H7 (cell line): ENCODE data around the gene CHST13. TPM values are rescaled to one million over a fixed set of nuclear protein-coding genes. Genes with fewer than 3 reads are reported as not detected.

Experiments
- DNase-seq: peaks from one replicate; pipeline ENCODE4 v3.0.0; 2012
- H3K27me3 ChIP-seq: 2 replicates; pipeline ENCODE4 v1.6.0; 2011; ENCODE audit warnings: mild to moderate bottlenecking, low read length; ENCODE audit not compliant: control insufficient read depth, insufficient read depth
- H3K36me3 ChIP-seq: replicated peaks from 2 replicates; pipeline ENCODE4 v1.5.1; 2011; ENCODE audit warnings: low read length; ENCODE audit not compliant: control insufficient read depth, insufficient read depth
- H3K4me3 ChIP-seq: 2 replicates; pipeline ENCODE4 v1.5.1; 2011; ENCODE audit warnings: low read depth, mild to moderate bottlenecking, control low read depth, low read length, moderate library complexity; ENCODE audit not compliant: insufficient read depth
- total RNA-seq: library from RNA; depleted of rRNA; stranded (reverse); fragments of >200 nt; shearing (Covaris generic); gene quantifications from 2 replicates; pipeline ENCODE4 v1.2.3, GENCODE V29; 2014

The CHST13 gene
- total RNA-seq, 1 experiment from 2014 or later = 2.8 TPM

GRCh38 chr3:126510308-126510910, 13.5 kb upstream of the CHST13 start:
- H3K4me3 ChIP-seq = no peak overlapping the region
- H3K36me3 ChIP-seq = no peaks in the 10 kb centered on the region
- no peak for DNase-seq
- no peaks in the 10 kb centered on the region for H3K27me3 ChIP-seq

- DNase-seq = no peak
- H3K4me3 ChIP-seq = no peak overlapping the region
- no peaks in the 10 kb centered on the region for H3K36me3 ChIP-seq
- H3K27me3 ChIP-seq = no peaks in the 10 kb centered on the region
These were observed 12.7 kb upstream of the CHST13 start for GRCh38 chr3:126511291-126511690.

GRCh38 chr3:126512026-126512425, 11.9 kb upstream of the CHST13 start:
- Histone ChIP-seq H3K4me3 (no peak overlapping the region), H3K27me3 (no peaks in the 10 kb centered on the region), H3K36me3 (no peaks in the 10 kb centered on the region)
- no peak for DNase-seq

GRCh38 chr3:126512916-126513650, 10.9 kb upstream of the CHST13 start:
- no peak overlapping the region for H3K4me3 ChIP-seq
- no peaks in the 10 kb centered on the region for H3K36me3 ChIP-seq
- DNase-seq = no peak
- H3K27me3 ChIP-seq = no peaks in the 10 kb centered on the region

- DNase-seq = no peak
- H3K4me3 ChIP-seq = no peak overlapping the region
These were observed 9.8 kb upstream of the CHST13 start for GRCh38 chr3:126514161-126514560.

GRCh38 chr3:126515066-126515706, 8.8 kb upstream of the CHST13 start:
- peak; percentile 52 for DNase-seq
- Histone ChIP-seq H3K4me3 (no peak overlapping the region), H3K36me3 (no peaks in the 10 kb centered on the region), H3K27me3 (no peaks in the 10 kb centered on the region)

More at GRCh38 chr3:126514161-126514560, 9.8 kb upstream of the CHST13 start:
- no peaks in the 10 kb centered on the region for H3K36me3 ChIP-seq
- H3K27me3 ChIP-seq = no peaks in the 10 kb centered on the region

- Histone ChIP-seq H3K4me3 (no peak overlapping the region), H3K27me3 (no peaks in the 10 kb centered on the region), H3K36me3 (no peaks in the 10 kb centered on the region)
- peak; percentile 42 for DNase-seq
These were observed 7.6 kb upstream of the CHST13 start for GRCh38 chr3:126516152-126516935.

GRCh38 chr3:126516936-126517290, 7.0 kb upstream of the CHST13 start:
- Histone ChIP-seq H3K36me3 (no peaks in the 10 kb centered on the region), H3K4me3 (no peak overlapping the region), H3K27me3 (no peaks in the 10 kb centered on the region)
- DNase-seq = no peak

- DNase-seq = peak; percentile 49
- Histone ChIP-seq H3K36me3 (no peaks in the 10 kb centered on the region), H3K4me3 (no peak within 1 kb of the TSS), H3K27me3 (no peaks in the 10 kb centered on the region)
These were observed 6.5 kb upstream of the CHST13 start, which contains the start of gene UROC1 for GRCh38 chr3:126517291-126517951. Gene UROC1 (minus strand): TSS chr3:126517773. CDS start chr3:126517719, 54 bp downstream.

GRCh38 chr3:126517986-126518778, 5.8 kb upstream of the CHST13 start:
- Histone ChIP-seq H3K36me3 (no peaks in the 10 kb centered on the region), H3K27me3 (peaks cover 4% of the 10 kb centered on the region), H3K4me3 (no peak overlapping the region)
- peak; percentile 57 for DNase-seq

- peak; percentile 43 for DNase-seq
- no peaks in the 10 kb centered on the region for H3K36me3 ChIP-seq
- peaks cover 10% of the 10 kb centered on the region for H3K27me3 ChIP-seq
- no peak overlapping the region for H3K4me3 ChIP-seq
These were observed 5.2 kb upstream of the CHST13 start for GRCh38 chr3:126518779-126519177.

GRCh38 chr3:126519506-126520455, 4.2 kb upstream of the CHST13 start:
- DNase-seq = no peak
- H3K4me3 ChIP-seq = no peak overlapping the region
- peaks cover 19% of the 10 kb centered on the region for H3K27me3 ChIP-seq

More at GRCh38 chr3:126519506-126520455, 4.2 kb upstream of the CHST13 start:
- H3K36me3 ChIP-seq = no peaks in the 10 kb centered on the region
